Measurements from ENCODE around the gene MAL.

MAL gene

DNA sequence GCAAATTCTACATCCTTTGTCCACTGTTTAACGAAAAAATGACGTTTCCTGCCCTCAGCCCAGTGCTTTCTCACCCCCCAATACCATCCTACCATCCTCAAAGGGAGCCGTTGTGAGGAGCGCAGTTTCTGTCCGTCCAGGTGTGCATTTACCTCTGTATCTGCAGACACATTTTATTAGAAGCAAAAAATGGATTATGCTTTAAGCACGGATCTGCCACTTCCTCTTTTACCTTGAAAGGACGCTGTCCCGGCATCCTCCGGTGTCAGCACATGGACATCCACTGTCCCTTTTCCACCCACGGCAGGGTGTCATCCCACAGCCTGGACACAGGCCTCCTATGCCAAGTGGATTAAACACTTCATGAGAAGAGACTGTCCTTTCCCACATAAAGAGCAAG, 7.2 kb upstream of the MAL start:
- DNase-seq = no peak

DNA sequence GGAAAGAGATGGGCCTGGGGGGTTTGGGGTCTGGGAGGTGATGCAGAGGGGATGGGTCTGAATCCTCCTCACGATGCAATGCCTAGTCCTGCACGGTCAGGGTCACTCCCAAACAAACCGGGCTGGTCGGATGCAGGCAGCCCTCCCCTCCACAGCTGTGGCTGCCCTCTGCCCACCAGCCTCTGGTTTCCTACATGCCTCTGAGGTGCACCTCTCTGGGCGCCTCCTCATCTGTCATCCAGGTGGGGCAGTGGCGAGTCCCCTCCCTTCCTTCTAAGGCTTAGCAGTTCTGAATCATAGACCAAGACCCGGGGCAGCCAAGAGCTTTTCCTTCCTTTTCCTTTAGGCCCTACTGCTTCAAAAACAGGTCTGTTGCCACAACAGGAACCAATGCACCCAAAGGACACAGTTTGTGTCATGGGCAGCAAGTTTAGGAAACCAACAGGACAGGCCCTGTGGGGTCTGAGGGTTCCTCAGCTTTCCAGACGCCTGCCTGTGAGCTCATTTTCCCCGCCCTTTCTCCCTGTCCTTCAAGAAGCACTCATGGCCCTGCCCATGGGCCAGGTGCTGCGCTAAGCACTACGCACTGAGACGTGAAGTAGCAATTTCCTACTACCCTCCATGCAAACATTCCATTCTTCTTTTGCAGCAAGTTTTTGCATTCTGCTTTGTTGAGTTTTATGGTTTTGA, 6.5 kb upstream of the MAL start:
- no peak for DNase-seq

DNA sequence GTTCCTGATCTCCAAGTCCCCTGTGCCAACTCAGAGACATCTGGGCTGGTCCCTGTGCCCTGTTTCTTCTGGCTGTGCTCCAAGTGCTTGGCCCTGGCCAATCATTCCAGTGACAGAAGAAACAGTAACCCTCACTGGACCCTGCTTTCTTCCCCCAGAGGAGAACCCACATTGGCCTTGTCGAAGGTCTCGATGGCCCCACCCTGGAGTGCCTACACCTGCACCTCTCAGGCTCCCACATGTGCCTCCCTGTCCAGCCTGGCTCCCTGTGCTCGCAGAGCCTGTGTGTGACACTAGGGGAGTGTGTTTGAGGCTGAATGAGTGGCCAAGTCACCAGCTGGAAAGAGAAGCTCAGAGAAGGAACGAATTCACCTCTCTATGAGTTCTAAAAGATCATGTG, 5.9 kb upstream of the MAL start:
- DNase-seq = no peak

GRCh38 chr2:95020275-95021022, 5.1 kb upstream of the MAL start:
- no peak for DNase-seq

GRCh38 chr2:95021023-95021416, 4.5 kb upstream of the MAL start:
- DNase-seq = no peak

DNA sequence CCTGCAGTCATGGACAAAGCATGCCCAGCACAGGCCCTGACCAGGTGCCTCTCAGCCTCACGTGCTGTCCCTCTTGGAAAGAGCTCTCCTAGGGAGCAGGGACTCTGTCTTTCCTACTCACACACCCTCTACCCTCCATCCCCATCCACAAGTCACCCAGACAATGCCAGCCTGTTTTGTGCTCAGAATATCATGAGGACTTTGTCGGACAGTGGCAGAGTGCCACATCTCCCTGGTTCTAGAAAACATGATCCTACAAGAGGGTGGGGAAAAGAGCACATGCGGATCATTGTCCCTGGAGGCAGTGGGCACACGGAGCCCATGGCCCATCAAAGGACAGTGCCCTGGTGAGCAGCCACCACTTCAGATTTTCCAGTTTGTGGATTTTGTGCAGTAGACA, 3.7 kb upstream of the MAL start:
- no peak for DNase-seq

DNA sequence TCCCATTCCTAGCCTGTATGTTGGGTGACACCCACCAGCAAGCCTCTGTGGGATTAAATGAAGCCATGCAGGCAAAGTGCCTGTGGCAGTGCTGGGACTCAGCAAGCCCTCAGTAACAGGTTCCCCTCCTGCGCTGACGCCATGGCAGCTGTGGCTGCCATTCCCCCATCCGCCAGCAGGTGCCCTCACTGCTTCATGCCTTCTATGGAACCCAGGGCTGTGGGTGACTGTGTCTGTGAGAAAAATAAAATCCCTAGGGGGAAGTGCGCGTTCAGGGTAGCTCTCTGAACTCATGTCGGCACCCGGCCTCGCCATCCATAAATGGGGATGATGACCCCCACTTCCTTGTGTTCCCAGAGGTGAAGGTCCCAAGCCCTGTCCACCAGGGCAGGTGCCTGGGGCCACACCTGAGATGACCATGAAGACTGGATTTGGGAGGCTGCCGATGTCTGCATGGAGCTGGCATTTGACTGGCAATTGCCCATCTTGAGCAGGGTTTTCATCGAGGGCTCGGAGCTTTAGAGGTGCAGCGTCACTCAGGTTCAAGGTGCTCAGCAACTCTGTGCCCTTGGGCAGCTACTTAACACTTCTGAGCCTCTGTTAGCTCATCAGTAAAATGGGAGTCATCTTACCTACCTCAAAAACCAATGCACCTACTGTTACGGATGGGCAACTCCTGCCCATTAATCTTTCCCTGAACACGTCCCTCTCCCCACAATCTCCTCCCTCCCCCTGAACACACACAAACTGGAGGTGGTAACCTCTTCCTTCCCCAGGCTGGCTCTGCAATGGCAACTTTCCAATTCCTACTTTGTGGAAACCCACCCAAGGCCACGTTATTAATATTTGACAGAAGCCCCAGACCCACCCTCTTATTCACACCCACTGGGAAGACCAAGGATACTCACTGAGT, 2.9 kb upstream of the MAL start:
- DNase-seq = peak; percentile 82

- DNase-seq = peak; percentile 48
These were observed 2.3 kb upstream of the MAL start for GRCh38 chr2:95023222-95023597.

- no peak for DNase-seq
These were observed 1.1 kb upstream of the MAL start for GRCh38 chr2:95024371-95024770.

DNA sequence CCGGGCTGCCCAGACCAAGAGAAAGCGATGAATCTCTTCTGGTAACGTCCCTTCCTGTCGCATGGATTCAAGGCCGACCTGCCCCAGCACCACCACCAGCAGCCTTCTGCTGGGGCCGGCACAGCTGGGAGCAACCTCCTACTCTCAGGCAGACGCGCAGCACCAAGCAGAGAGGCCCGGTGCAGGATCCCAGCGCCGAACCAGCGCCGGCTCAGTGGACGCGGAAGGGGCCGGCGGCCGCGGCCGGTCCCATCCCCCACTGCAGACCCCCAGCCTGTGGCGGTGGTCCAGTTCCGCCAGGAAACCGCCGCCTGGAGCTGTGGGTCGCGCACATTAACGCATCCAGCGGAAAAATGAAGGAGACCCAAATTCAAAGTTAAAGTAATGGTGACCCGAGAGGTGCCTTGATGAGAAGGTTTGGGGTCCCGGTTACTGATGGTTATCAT, 525 bp upstream of the MAL start:
- no peak for DNase-seq

- DNase-seq = peak; percentile 24
These were observed 1.2 kb downstream of the MAL start for GRCh38 chr2:95026471-95027368.

DNA sequence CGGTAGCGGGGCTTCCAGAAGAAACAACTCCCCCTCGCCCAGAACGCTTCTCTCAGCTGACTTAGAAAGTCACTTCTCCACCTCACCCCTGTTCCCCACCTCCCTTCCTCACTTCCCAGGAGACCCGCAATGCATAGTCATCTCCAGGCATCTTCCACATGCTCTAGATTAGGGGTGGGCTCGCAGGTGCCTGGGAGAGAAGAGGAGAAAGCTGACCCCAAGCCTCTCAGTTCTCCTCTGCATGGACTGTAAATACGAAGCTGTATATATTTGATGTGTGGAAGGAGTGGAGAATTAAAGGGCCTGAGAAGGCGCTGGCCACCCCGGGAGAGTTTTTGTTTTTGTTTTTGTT, 1.8 kb downstream of the MAL start:
- DNase-seq = no peak

DNA sequence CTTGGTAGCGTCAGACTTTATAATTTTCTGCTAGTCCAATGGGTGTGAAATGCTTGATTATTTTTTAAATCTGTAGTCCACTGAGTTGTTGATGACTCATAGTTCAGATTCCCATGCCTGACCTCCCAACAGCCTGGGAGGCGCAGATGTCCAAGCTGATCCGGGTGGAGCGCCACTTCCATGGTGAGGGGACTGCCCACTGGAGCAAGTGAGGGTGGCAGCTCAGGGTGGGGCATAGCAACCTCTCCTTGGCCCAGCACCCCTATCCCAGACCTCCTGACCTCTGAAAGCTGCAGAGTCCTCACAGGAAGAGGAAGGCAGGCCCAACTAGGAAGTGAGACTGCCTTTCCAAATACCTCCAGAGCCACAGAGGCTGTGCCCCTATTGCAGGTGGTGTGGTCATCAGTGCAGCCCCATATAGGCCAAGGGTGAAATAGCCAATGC, 4.4 kb downstream of the MAL start:
- DNase-seq = no peak

GRCh38 chr2:95030496-95030895, 5.0 kb downstream of the MAL start:
- no peak for DNase-seq

DNA sequence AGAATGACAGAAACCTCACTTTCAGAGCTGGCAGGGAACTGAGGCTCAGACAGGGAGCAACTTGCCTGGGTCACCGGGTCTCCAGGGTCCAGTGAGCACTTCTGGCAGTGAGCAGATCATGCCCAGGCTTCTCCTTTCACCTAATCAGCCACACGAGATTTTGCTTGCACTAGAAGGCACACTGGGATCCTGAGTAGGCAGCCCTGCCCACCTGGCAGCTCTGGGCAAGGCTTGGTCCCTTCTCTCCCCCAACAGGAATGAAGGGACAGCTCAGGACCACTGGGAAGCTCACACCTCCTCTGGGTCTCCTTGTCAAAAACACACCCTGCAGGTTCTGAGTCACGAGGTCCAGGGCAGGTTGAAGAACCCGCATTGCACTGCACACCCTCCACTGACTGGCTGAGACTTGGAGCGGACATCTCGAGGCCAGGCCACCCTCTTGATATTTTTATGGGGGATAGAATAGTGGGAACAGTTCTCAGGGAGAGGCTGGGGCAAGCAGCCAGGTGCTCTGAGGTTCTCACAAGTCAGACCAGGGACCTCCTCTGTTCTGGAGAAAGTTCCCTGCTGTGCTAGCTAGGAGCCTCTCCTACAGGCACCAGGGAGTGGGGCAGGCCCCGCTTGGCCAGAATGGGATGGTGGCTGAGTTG, 5.7 kb downstream of the MAL start:
- no peak for DNase-seq

GRCh38 chr2:95031726-95032116, 6.2 kb downstream of the MAL start:
- DNase-seq = no peak

DNA sequence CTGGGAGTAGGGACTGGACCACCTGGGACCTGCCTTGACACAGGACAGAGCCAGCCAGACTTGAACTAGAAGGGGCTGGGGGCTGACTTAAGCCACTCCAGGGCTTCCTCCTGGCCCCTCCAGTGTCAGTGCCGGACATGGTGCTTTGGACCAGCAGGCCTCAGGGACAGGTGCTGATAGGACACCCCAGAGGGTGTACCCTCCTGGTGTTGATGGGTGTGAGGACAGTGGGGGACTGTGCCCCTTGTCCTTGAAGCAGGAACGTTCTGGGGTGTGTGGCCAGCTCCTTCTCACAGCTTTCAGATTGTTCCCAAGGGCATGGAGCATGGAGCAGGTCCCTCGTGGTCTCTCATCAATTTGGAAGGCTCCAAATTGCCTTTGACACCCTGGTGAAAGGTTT, 6.8 kb downstream of the MAL start:
- DNase-seq = no peak

DNA sequence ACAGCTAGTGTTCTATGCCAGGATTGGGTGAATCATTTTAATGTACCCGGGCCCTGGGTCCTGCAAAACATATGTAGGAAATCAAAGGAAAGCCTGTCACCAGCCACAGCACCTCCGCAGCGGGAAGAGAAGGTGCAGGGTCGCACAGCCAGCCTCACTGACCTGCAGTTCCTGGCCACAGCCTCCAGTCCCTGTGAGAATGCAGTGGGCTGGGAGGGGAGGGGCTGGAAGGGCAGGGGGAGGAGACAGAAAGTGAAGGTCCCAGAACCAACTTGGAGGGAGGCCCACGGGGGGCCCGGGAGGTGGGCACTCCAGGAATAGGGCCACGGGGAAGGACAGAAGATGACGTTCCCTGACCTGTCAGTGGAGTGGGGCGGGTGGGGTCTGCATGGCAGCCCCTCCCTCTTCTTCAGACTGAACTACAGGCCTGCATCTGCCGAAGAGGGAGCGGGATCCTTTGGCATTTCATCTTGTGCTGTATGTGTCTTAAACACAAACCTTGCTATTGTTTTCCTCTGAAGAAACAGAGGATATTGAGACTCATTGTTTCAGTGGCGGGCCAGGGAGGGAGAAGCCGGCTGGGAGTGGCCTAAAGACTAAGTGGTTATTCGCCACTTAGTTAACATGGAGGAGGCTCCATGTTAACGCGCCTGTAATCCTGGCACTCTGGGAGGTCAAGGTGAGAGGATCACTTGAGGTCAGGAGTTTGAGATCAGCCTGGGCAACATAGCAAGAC, 7.5 kb downstream of the MAL start:
- no peak for DNase-seq

- no peak for DNase-seq
These were observed 8.7 kb downstream of the MAL start for GRCh38 chr2:95034221-95034620.

- no peak for DNase-seq
These were observed 9.3 kb downstream of the MAL start for GRCh38 chr2:95034818-95035217.

Data from activated CD4-positive, alpha-beta T cell treated with anti-CD3 and anti-CD28 coated beads, Interleukin-10, Interleukin-2, amounts not matched to agents 100 ng/mL and 50 ng/mL, durations not matched to agents 16 hours and 8 hours (primary cell).